ENCODE measurements around the gene ELMO1. TPM values are rescaled to one million over a fixed set of nuclear protein-coding genes. Genes with fewer than 3 reads are reported as not detected.

ELMO1 gene
- total RNA-seq, 4 donors from 2014 or later, result 24.6 to 120 (median 71.9) TPM

DNA sequence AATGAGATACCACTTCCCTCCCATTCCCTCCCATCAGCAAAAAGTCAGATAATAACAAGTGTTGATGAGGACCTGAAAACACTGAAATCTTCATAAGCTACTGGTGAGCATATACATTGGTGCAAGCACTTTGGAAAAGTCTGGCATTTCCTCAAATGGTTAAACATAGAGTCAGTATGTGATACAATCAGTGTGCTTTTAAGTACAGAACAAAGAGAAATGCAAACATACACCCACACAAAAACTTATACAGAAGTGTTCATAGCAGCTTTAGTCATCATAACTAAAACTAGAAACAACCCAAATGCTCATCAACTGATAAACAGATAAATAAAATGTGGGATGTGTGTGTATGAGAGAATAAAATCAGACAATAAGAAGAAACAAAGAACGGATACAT, 261.9 kb downstream of the ELMO1 start:
- H3K4me1 ChIP-seq, result peaks cover 0 to 4% (median 0%) of the 10 kb centered on the region in 4 donors
- 92 to 100% methylated on average over 1 of the region's 1 CpG for WGBS, 2 donors (ENCODE audit: low coverage in 1 of 2)
- H3K27me3 ChIP-seq, result no peaks in the 10 kb centered on the region
- intact Hi-C loops (cut with DNase I; ENCODE audit: low total_unique reads), result no loop called here
- DNase-seq, result no peak
- TF ChIP-seq EP300 (IDR thresholded peaks at IDR 0.05; ENCODE audit: low read depth) (no peak), POLR2AphosphoS5 (IDR thresholded peaks at IDR 0.05) (no peak), POLR2A (IDR thresholded peaks at IDR 0.05) (no peak)
- TF ChIP-seq, protein P1, sequence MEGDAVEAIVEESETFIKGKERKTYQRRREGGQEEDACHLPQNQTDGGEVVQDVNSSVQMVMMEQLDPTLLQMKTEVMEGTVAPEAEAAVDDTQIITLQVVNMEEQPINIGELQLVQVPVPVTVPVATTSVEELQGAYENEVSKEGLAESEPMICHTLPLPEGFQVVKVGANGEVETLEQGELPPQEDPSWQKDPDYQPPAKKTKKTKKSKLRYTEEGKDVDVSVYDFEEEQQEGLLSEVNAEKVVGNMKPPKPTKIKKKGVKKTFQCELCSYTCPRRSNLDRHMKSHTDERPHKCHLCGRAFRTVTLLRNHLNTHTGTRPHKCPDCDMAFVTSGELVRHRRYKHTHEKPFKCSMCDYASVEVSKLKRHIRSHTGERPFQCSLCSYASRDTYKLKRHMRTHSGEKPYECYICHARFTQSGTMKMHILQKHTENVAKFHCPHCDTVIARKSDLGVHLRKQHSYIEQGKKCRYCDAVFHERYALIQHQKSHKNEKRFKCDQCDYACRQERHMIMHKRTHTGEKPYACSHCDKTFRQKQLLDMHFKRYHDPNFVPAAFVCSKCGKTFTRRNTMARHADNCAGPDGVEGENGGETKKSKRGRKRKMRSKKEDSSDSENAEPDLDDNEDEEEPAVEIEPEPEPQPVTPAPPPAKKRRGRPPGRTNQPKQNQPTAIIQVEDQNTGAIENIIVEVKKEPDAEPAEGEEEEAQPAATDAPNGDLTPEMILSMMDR (IDR thresholded peaks at IDR 0.05), result no peak
- H3K4me3 ChIP-seq, result no peak overlapping the region
- no peaks in the 10 kb centered on the region for H3K9me3 ChIP-seq
- no peaks in the 10 kb centered on the region for H3K36me3 ChIP-seq
- no peak overlapping the region for H3K27ac ChIP-seq
- in situ Hi-C loops (cut with MboI; ENCODE audit: low pct_ligation_motif_present in 1 of 4, low pct_unique_long_range_greater_than_20kb in 1 of 4, low sequenced_read_pairs in 3 of 4), result loop anchor here (10.0 to 25.0 kb wide), 5 partner anchors 202 to 702 kb away; no protein-coding TSS in a partner anchor

DNA sequence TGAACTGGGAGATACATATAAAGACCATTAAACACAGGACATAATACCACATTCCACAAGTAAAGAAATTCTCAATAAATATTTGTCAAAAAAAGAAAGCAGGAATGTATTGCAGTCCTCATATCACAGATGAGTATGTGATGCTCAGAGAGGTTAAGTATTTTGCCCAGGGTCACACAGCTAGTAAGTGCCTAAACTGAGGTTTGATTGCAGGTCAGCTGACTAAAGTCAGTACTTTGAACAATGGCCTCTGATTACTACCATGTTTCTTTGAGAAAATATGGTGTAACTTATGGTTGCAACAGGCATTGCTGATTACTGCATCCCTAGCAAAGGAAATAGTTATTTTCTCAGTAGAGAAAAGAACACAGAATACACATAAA, 267.1 kb downstream of the ELMO1 start:
- H3K27me3 ChIP-seq, result no peaks in the 10 kb centered on the region
- intact Hi-C loops (cut with DNase I; ENCODE audit: low total_unique reads) (loop anchor here (5.0 kb wide), 1 partner anchor 219 kb away; no protein-coding TSS in a partner anchor), in situ Hi-C loops (cut with MboI; ENCODE audit: low pct_ligation_motif_present in 1 of 4, low pct_unique_long_range_greater_than_20kb in 1 of 4, low sequenced_read_pairs in 3 of 4) (loop anchor here (5.0 to 25.0 kb wide), 6 partner anchors 194 to 697 kb away; no protein-coding TSS in a partner anchor)
- no peak for DNase-seq
- TF ChIP-seq, protein P1 (IDR thresholded peaks at IDR 0.05), result no peak
- no peak for TF ChIP-seq POLR2A (IDR thresholded peaks at IDR 0.05)
- TF ChIP-seq POLR2AphosphoS5 (IDR thresholded peaks at IDR 0.05), result no peak
- no peak for TF ChIP-seq EP300 (IDR thresholded peaks at IDR 0.05; ENCODE audit: low read depth)
- H3K36me3 ChIP-seq, result no peaks in the 10 kb centered on the region
- H3K4me3 ChIP-seq, result no peak overlapping the region
- peaks cover 0 to 10% (median 0%) of the 10 kb centered on the region in 4 donors for H3K4me1 ChIP-seq
- H3K27ac ChIP-seq, result no peak overlapping the region
- no peaks in the 10 kb centered on the region for H3K9me3 ChIP-seq

DNA sequence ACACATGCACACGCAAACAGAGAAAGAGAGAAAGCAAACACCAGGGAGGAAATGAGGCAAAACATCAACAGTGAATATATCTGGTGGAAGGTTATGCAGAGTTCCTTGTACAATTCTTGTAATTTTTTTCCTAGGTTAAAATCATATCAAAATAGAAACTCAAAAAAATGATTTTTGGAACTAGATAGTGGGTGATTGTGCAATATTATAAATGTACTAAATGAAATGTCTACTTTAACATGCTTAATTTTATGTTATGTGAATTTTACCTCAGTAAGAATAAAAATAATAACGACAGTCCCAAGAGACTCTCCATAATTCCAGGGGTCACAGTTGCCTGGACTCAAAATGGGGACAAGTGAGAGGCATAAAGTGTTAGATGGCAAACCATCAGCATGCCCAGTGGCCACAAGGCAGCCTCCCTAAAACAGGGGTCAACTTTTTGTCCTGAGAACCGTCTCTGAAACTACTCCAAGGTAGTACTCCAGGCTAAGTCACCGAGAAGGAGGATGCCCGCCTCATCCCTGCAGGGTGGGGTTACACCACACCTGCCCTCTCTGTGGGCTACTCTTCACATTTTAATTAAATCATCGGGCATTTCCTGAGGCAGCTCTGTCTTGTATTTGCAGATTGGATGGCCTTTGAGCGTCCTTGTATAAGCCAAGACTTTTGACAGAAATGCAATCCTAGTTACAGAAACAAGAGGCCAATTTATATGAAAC, 267.7 kb downstream of the ELMO1 start:
- no peak overlapping the region for H3K27ac ChIP-seq
- peaks cover 0 to 14% (median 0%) of the 10 kb centered on the region in 4 donors for H3K4me1 ChIP-seq
- TF ChIP-seq EP300 (IDR thresholded peaks at IDR 0.05; ENCODE audit: low read depth), result no peak
- no peak for TF ChIP-seq POLR2AphosphoS5 (IDR thresholded peaks at IDR 0.05)
- TF ChIP-seq POLR2A (IDR thresholded peaks at IDR 0.05), result no peak
- TF ChIP-seq, protein P1 (IDR thresholded peaks at IDR 0.05), result no peak
- 87 to 90% methylated on average over 3 to 7 of the region's 7 CpGs for WGBS, 2 donors (ENCODE audit: low coverage in 1 of 2)
- intact Hi-C loops (cut with DNase I; ENCODE audit: low total_unique reads) (loop anchor here (5.0 kb wide), 1 partner anchor 219 kb away; no protein-coding TSS in a partner anchor), in situ Hi-C loops (cut with MboI; ENCODE audit: low pct_ligation_motif_present in 1 of 4, low pct_unique_long_range_greater_than_20kb in 1 of 4, low sequenced_read_pairs in 3 of 4) (loop anchor here (5.0 to 25.0 kb wide), 6 partner anchors 194 to 696 kb away; no protein-coding TSS in a partner anchor)
- H3K27me3 ChIP-seq, result no peaks in the 10 kb centered on the region
- no peak for DNase-seq
- no peak overlapping the region for H3K4me3 ChIP-seq
- no peaks in the 10 kb centered on the region for H3K9me3 ChIP-seq
- no peaks in the 10 kb centered on the region for H3K36me3 ChIP-seq

DNA sequence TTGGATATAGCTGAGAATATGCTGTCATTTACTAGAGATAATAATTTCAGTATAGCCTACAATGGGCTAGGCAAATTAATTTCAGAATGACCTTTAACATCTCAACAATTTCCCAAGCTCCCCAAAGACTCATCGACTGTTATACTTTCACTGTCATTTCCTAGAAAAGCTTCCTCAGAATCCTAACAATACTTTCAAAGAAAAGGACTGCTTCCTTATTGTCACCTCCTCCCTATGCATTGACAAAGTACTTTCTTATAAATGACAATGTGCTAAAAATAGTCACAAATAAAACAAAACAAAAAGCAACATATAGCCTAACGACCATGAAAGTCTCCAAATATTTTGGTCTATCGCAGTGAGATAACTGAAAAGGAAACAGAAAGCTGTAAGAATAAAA, 272.6 kb downstream of the ELMO1 start:
- TF ChIP-seq POLR2A (IDR thresholded peaks at IDR 0.05) (no peak), POLR2AphosphoS5 (IDR thresholded peaks at IDR 0.05) (no peak), EP300 (IDR thresholded peaks at IDR 0.05; ENCODE audit: low read depth) (no peak)
- TF ChIP-seq, protein P1 (IDR thresholded peaks at IDR 0.05), result no peak
- Histone ChIP-seq H3K9me3 (no peaks in the 10 kb centered on the region), H3K27ac (no peak overlapping the region), H3K27me3 (no peaks in the 10 kb centered on the region), H3K4me1 (peaks cover 0 to 6% (median 0%) of the 10 kb centered on the region in 4 donors), H3K36me3 (no peaks in the 10 kb centered on the region), H3K4me3 (no peak overlapping the region)
- WGBS, 2 donors (ENCODE audit: low coverage in 1 of 2), result 26 to 50% methylated on average over 3 of the region's 3 CpGs
- DNase-seq, result no peak
- intact Hi-C loops (cut with DNase I; ENCODE audit: low total_unique reads), result no loop called here
- in situ Hi-C loops (cut with MboI; ENCODE audit: low pct_ligation_motif_present in 1 of 4, low pct_unique_long_range_greater_than_20kb in 1 of 4, low sequenced_read_pairs in 3 of 4), result loop anchor here (25.0 kb wide), 3 partner anchors 489 to 689 kb away; no protein-coding TSS in a partner anchor

All from transverse colon (tissue), 4 donors.